PC-3 (cell line): ENCODE data around the gene OOSP4B. TPM values are rescaled to one million over a fixed set of nuclear protein-coding genes. Genes with fewer than 3 reads are reported as not detected.
A peak's percentile ranks its signal among the peaks of the same experiment; 100 is the strongest.

Experiments
- ATAC-seq: fragments of 200-7000 bp; cut with Tn5 transposase; 2 replicates; pipeline ENCODE4 v1.9.1; 2020; ENCODE audit warnings: mild to moderate bottlenecking, moderate library complexity
- BruUV-seq: library from RNA; stranded (reverse); fragments of 400-500 nt; replicated peaks from 2 replicates; lab custom pipeline; 2021; lab: Mats Ljungman, UMichigan
- CTCF ChIA-PET: fragments of 300-600 bp; sonication (Branson Sonifier 250); formaldehyde crosslinking; loops from one replicate; lab custom pipeline; 2022; ENCODE audit warnings: antibody characterized with exemption; lab: Charles Lee
- POLR2A ChIA-PET: fragments of 300-600 bp; sonication (Branson Sonifier 250); formaldehyde crosslinking; loops from one replicate; lab custom pipeline; 2022; ENCODE audit warnings: antibody characterized with exemption; ENCODE audit not compliant: unreplicated experiment; lab: Charles Lee
- DNase-seq: peaks from one replicate; pipeline ENCODE4 v3.0.0-alpha.2; 2015
- H2AFZ ChIP-seq: fragments of 300-600 bp; sonication (generic); 2 replicates; pipeline ENCODE4 v1.6.0; 2016; ENCODE audit warnings: antibody characterized with exemption, low read length
- H3F3A ChIP-seq: fragments of 300-600 bp; sonication (generic); one replicate; pipeline ENCODE4 v1.6.0; 2017; ENCODE audit warnings: antibody characterized with exemption, low read length, control low read depth, mild to moderate bottlenecking; ENCODE audit not compliant: unreplicated experiment
- H3K27ac ChIP-seq: fragments of 300-600 bp; sonication (generic); 2 replicates; pipeline ENCODE4 v1.5.1; 2016; ENCODE audit warnings: mild to moderate bottlenecking, low read length
- H3K27me3 ChIP-seq: fragments of 300-600 bp; sonication (generic); 2 replicates; pipeline ENCODE4 v1.6.1; 2016; ENCODE audit warnings: low read length, mixed read lengths
- H3K36me3 ChIP-seq: fragments of 300-600 bp; sonication (generic); 2 replicates; pipeline ENCODE4 v1.6.1; 2016; ENCODE audit warnings: low read depth, mixed run types, low read length, mixed read lengths
- H3K4me1 ChIP-seq: fragments of 300-600 bp; sonication (generic); 2 replicates; pipeline ENCODE4 v1.5.1; 2016; ENCODE audit warnings: low read length; ENCODE audit not compliant: insufficient read depth
- H3K4me2 ChIP-seq: fragments of 300-600 bp; sonication (generic); 2 replicates; pipeline ENCODE4 v1.6.0; 2016; ENCODE audit warnings: low read length
- H3K4me3 ChIP-seq: fragments of 300-600 bp; sonication (generic); 2 replicates; pipeline ENCODE4 v1.5.1; 2016; ENCODE audit warnings: mild to moderate bottlenecking, low read length, mixed read lengths
- H3K79me2 ChIP-seq: fragments of 300-600 bp; sonication (generic); 2 replicates; pipeline ENCODE4 v1.6.1; 2017; ENCODE audit warnings: low read length, mixed read lengths
- H3K9ac ChIP-seq: fragments of 300-600 bp; sonication (generic); 2 replicates; pipeline ENCODE4 v1.6.0; 2016; ENCODE audit warnings: mild to moderate bottlenecking, low read length
- H3K9me2 ChIP-seq: fragments of 300-600 bp; sonication (generic); replicated peaks from 2 replicates; pipeline ENCODE4 v1.6.1; 2016; ENCODE audit warnings: mixed run types, low read length, mixed read lengths
- H3K9me3 ChIP-seq: fragments of 300-600 bp; sonication (generic); 2 replicates; pipeline ENCODE4 v1.6.1; 2016; ENCODE audit warnings: low read length, mixed read lengths
- H4K20me1 ChIP-seq: fragments of 300-600 bp; sonication (generic); 2 replicates; pipeline ENCODE4 v1.6.1; 2016; ENCODE audit warnings: low read length, mixed read lengths
- EZH2 ChIP-seq: fragments of 300-600 bp; sonication (generic); IDR thresholded peaks from one replicate; pipeline ENCODE4 v1.6.1; 2017; ENCODE audit warnings: antibody characterized with exemption, mild to moderate bottlenecking, low read length; ENCODE audit not compliant: unreplicated experiment
- EZH2phosphoT487 ChIP-seq: fragments of 300-600 bp; sonication (generic); IDR thresholded peaks from 2 replicates; pipeline ENCODE4 v1.6.1; 2018; ENCODE audit warnings: mild to moderate bottlenecking, antibody characterized with exemption, low read length, borderline replicate concordance
- intact Hi-C: fragments of 100-400 bp; cut with micrococcal nuclease; formaldehyde crosslinking; loops from 2 replicates; pipeline ENCODE4 v1.9.0; 2023
- total RNA-seq: library from RNA; depleted of rRNA; stranded (reverse); fragments of >200 nt; gene quantifications from 2 replicates; pipeline ENCODE4 v1.2.3, GENCODE V29; 2014
- TF ChIP-seq, protein P1 (sequence below): fragments of 300-600 bp; sonication (generic); conservative IDR thresholded peaks from 2 replicates; pipeline ENCODE4 v1.5.1; 2017; ENCODE audit warnings: antibody characterized with exemption, low read depth, mild to moderate bottlenecking, low read length

OOSP4B gene
- total RNA-seq, 1 experiment from 2014 or later, result not detected

DNA sequence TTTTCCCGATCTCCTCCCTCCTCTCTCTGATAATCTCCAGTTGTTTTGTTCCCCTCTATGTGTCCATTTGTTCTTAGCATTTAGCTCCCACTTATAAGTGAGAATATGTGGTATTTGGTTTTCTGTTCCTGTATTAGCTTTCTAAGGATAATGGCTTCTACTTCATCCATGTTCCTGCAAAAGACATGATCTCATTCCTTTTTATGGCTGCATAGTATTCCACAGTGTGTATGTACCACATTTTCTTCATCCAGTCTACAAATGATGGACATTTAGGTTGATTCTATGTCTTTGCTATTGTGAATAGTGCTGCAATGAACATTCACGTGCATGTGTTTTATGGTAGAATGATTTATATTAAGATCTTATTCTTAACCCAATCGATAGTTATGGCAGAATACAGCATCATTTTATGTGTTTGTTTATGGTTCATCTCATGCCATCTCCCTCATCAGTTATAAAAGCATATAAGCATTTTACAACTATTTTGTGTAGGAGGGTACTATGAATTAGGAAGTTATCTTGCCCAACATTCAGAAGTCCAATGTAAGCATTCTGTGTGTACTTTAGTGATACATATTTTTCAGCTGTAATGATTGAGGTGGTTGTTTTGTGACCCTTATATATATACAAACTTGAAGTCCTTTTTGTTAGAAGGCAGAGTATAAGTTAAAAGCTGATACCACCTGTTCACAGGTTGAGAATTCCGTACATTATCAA, 42.7 kb downstream of the OOSP4B start:
- H3K4me3 ChIP-seq, result no peak overlapping the region
- ATAC-seq (no peak), DNase-seq (no peak)
- CTCF ChIA-PET, result no interaction called here
- BruUV-seq, result no TSS peak
- no peaks in the 10 kb centered on the region for H3K79me2 ChIP-seq
- H2AFZ ChIP-seq, result no peak overlapping the region
- H3K9me2 ChIP-seq, result no peaks in the 10 kb centered on the region
- intact Hi-C loops, result no loop called here
- no peaks in the 10 kb centered on the region for H3K27me3 ChIP-seq
- TF ChIP-seq EZH2phosphoT487, result no peak
- TF ChIP-seq, protein P1, sequence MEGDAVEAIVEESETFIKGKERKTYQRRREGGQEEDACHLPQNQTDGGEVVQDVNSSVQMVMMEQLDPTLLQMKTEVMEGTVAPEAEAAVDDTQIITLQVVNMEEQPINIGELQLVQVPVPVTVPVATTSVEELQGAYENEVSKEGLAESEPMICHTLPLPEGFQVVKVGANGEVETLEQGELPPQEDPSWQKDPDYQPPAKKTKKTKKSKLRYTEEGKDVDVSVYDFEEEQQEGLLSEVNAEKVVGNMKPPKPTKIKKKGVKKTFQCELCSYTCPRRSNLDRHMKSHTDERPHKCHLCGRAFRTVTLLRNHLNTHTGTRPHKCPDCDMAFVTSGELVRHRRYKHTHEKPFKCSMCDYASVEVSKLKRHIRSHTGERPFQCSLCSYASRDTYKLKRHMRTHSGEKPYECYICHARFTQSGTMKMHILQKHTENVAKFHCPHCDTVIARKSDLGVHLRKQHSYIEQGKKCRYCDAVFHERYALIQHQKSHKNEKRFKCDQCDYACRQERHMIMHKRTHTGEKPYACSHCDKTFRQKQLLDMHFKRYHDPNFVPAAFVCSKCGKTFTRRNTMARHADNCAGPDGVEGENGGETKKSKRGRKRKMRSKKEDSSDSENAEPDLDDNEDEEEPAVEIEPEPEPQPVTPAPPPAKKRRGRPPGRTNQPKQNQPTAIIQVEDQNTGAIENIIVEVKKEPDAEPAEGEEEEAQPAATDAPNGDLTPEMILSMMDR, result no peak
- TF ChIP-seq EZH2, result no peak
- no peaks in the 10 kb centered on the region for H3K36me3 ChIP-seq
- H3K9ac ChIP-seq, result no peak overlapping the region
- no peaks in the 10 kb centered on the region for H3F3A ChIP-seq
- no peaks in the 10 kb centered on the region for H3K9me3 ChIP-seq
- no peaks in the 10 kb centered on the region for H4K20me1 ChIP-seq
- H3K27ac ChIP-seq, result peak overlapping the region; percentile 21
- H3K4me2 ChIP-seq, result peak overlapping the region; percentile 24; the same call in 1 of the 2 replicates
- POLR2A ChIA-PET, result interaction anchor here (0.6 kb wide), 1 partner anchor 255 kb away, joined by 8 read pairs; no protein-coding TSS in a partner anchor
- H3K4me1 ChIP-seq, result peaks cover 14% of the 10 kb centered on the region

DNA sequence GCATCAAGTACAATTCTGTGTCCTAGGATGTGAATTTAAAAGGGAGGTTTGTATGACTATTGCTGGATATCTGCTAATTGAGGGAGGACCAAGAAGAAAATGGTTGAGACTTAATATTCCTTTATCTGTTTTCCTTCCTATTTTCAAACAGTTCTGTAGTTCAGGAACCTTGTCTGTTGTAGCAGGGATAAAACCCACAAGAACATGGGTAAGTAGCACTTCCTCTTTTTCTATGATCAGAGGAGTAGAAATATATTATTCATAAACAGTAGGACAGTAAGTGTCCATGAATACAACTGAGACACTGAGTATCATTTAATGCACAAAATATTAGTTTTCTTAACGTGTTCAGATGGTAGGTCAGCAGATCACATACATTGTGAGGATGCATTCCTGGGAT, 47.1 kb downstream of the OOSP4B start:
- ChIA-PET POLR2A (no interaction called here), CTCF (no interaction called here)
- ATAC-seq (no peak), DNase-seq (no peak)
- no peaks in the 10 kb centered on the region for H3K9me3 ChIP-seq
- H3K79me2 ChIP-seq, result no peaks in the 10 kb centered on the region
- no peak overlapping the region for H3K27ac ChIP-seq
- H3K9me2 ChIP-seq, result no peaks in the 10 kb centered on the region
- no peaks in the 10 kb centered on the region for H3K27me3 ChIP-seq
- no peak overlapping the region; the same call in 1 of the 2 replicates for H3K4me2 ChIP-seq
- H4K20me1 ChIP-seq, result no peaks in the 10 kb centered on the region
- H3K4me1 ChIP-seq, result peaks cover 8% of the 10 kb centered on the region
- H3K4me3 ChIP-seq, result no peak overlapping the region
- TF ChIP-seq EZH2phosphoT487 (no peak), EZH2 (no peak)
- TF ChIP-seq, protein P1, result no peak
- H3K9ac ChIP-seq, result no peak overlapping the region
- H3F3A ChIP-seq, result no peaks in the 10 kb centered on the region
- H2AFZ ChIP-seq, result no peak overlapping the region
- no peaks in the 10 kb centered on the region for H3K36me3 ChIP-seq
- intact Hi-C loops, result no loop called here
- BruUV-seq, result no TSS peak

DNA sequence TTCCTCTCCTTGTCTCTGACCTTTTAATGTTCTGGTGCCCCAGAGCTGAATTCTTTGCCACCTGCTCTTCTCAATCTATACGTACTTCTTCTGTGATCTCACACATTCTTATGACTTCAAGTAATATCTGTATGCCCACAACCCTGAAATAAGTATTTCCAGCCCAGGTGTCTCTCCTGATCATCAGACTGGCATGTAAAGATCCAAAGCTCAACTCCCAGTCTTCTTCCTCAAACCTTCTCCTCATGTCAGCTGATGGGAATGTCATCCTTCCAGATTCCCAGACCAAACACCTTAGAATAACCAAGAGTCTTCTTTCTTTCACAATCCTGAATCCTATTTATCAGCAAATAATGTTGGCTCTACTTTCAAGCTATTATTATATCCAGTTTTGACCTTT, 48.8 kb downstream of the OOSP4B start:
- TF ChIP-seq, protein P1, result no peak
- TF ChIP-seq EZH2, result no peak
- TF ChIP-seq EZH2phosphoT487, result no peak
- ATAC-seq, result no peak
- Histone ChIP-seq H3K9ac (no peak overlapping the region), H3F3A (no peaks in the 10 kb centered on the region), H3K27ac (no peak overlapping the region), H3K4me2 (no peak overlapping the region), H3K9me2 (no peaks in the 10 kb centered on the region), H3K4me1 (peaks cover 10% of the 10 kb centered on the region), H3K79me2 (no peaks in the 10 kb centered on the region), H4K20me1 (no peaks in the 10 kb centered on the region), H3K4me3 (no peak overlapping the region), H3K27me3 (no peaks in the 10 kb centered on the region), H3K36me3 (no peaks in the 10 kb centered on the region), H2AFZ (no peak overlapping the region), H3K9me3 (no peaks in the 10 kb centered on the region)
- intact Hi-C loops, result no loop called here
- no TSS peak for BruUV-seq
- DNase-seq, result no peak
- POLR2A ChIA-PET, result no interaction called here
- CTCF ChIA-PET, result no interaction called here
